Gastroesophageal sphincter (tissue), 3 donors: ENCODE data around the gene P2RX1.

Source experiments
- CTCF ChIP-seq, 4 experiments: fragments of 200-600 bp in 2 of 4; fragments of 450-650 bp in 2 of 4; sonication (generic) in 1 of 4; IDR thresholded peaks; one replicate each; pipeline ENCODE4 v1.5.1; 2017 to 2019; ENCODE audit warnings: antibody characterized with exemption in 4 of 4, mild to moderate bottlenecking in 2 of 4, moderate library complexity in 2 of 4
- EP300 ChIP-seq: sonication (generic); formaldehyde crosslinking; IDR thresholded peaks from one replicate; pipeline ENCODE4 v1.6.1; 2017; ENCODE audit warnings: antibody characterized with exemption, mild to moderate bottlenecking
- POLR2A ChIP-seq, 2 donors: fragments of 450-650 bp; IDR thresholded peaks; one replicate each; pipeline ENCODE4 v1.6.1; 2017; ENCODE audit warnings: antibody characterized with exemption in 2 of 2, mild to moderate bottlenecking in 2 of 2, moderate library complexity in 1 of 2
- POLR2AphosphoS5 ChIP-seq: sonication (generic); formaldehyde crosslinking; IDR thresholded peaks from one replicate; pipeline ENCODE4 v1.6.1; 2017; ENCODE audit warnings: antibody characterized with exemption

- no peak for TF ChIP-seq CTCF (IDR thresholded peaks at IDR 0.05)
- TF ChIP-seq POLR2AphosphoS5: no peak
- TF ChIP-seq POLR2A (IDR thresholded peaks at IDR 0.05): no peak
- no peak for TF ChIP-seq EP300
These were observed 4.8 kb downstream of the P2RX1 start for GRCh38 chr17:3911271-3912053.
